Mesendoderm (in vitro differentiated cells): ENCODE results near the gene FBXO11. TPM values are rescaled to one million over a fixed set of nuclear protein-coding genes. Genes with fewer than 3 reads are reported as not detected.

Experiments used
- small RNA-seq: library from polyadenylated mRNA; stranded (forward); fragments of <200 nt; extraction: miRNeasy Mini kit (QIAGEN cat#:217004); gene quantifications from one replicate; pipeline ENCODE3, GENCODE V24; 2013; ENCODE audit not compliant: insufficient read depth

Gene FBXO11

Small RNA genes lying within 50 kb of the gene (small RNA-seq; reads per million reads assigned to genes)
- gene RF00026: not detected
- gene RPL36AP15: not detected
